BLaER1 (cell line): ENCODE measurements around the gene C1QL2.

Source experiments
- H3K27ac ChIP-seq: shearing (Covaris generic); formaldehyde crosslinking; 2 replicates; pipeline ENCODE4 v1.8.1; 2022
- H3K27me3 ChIP-seq: shearing (Covaris generic); formaldehyde crosslinking; 2 replicates; pipeline ENCODE4 v1.8.1; 2022
- H3K36me3 ChIP-seq: shearing (Covaris generic); formaldehyde crosslinking; 2 replicates; pipeline ENCODE4 v1.8.1; 2022
- H3K4me1 ChIP-seq: shearing (Covaris generic); formaldehyde crosslinking; 2 replicates; pipeline ENCODE4 v1.8.1; 2022
- H3K4me2 ChIP-seq: shearing (Covaris generic); formaldehyde crosslinking; 2 replicates; pipeline ENCODE4 v1.8.1; 2022
- H3K4me3 ChIP-seq: shearing (Covaris generic); formaldehyde crosslinking; 2 replicates; pipeline ENCODE4 v1.8.1; 2022
- H3K9ac ChIP-seq: shearing (Covaris generic); formaldehyde crosslinking; 2 replicates; pipeline ENCODE4 v1.8.1; 2022
- H3K9me3 ChIP-seq: shearing (Covaris generic); formaldehyde crosslinking; 2 replicates; pipeline ENCODE4 v1.8.1; 2022
- H4K20me1 ChIP-seq: shearing (Covaris generic); formaldehyde crosslinking; 2 replicates; pipeline ENCODE4 v1.8.1; 2022
- Cebpa-rat ChIP-seq: shearing (Covaris generic); IDR thresholded peaks from 2 replicates; pipeline ENCODE4 v1.8.1; 2022

Gene C1QL2

GRCh38 chr2:119197126-119197405 lies 38.5 kb upstream of the C1QL2 start:
- H3K4me1 ChIP-seq, result peaks cover 3% of the 10 kb centered on the region
- H3K4me2 ChIP-seq, result no peak overlapping the region

GRCh38 chr2:119196301-119197125 lies 38.0 kb upstream of the C1QL2 start:
- Histone ChIP-seq H3K36me3 (no peaks in the 10 kb centered on the region), H3K27ac (no peak overlapping the region), H3K4me1 (no peaks in the 10 kb centered on the region), H3K9me3 (no peaks in the 10 kb centered on the region), H3K4me2 (no peak overlapping the region), H3K9ac (no peak overlapping the region), H4K20me1 (no peaks in the 10 kb centered on the region), H3K4me3 (no peak overlapping the region), H3K27me3 (no peaks in the 10 kb centered on the region)
- TF ChIP-seq Cebpa-rat, result no peak

More at GRCh38 chr2:119197126-119197405, 38.5 kb upstream of the C1QL2 start:
- Histone ChIP-seq H3K27ac (no peak overlapping the region), H3K27me3 (no peaks in the 10 kb centered on the region), H3K4me3 (no peak overlapping the region), H3K9me3 (no peaks in the 10 kb centered on the region), H3K9ac (no peak overlapping the region), H3K36me3 (no peaks in the 10 kb centered on the region), H4K20me1 (no peaks in the 10 kb centered on the region)
- TF ChIP-seq Cebpa-rat, result no peak

GRCh38 chr2:119195887-119196286 lies 37.3 kb upstream of the C1QL2 start:
- H3K27ac ChIP-seq, result no peak overlapping the region

GRCh38 chr2:119195001-119195400 lies 36.5 kb upstream of the C1QL2 start:
- no peak overlapping the region for H3K9ac ChIP-seq
- H3K36me3 ChIP-seq, result no peaks in the 10 kb centered on the region
- H3K27ac ChIP-seq, result no peak overlapping the region
- no peaks in the 10 kb centered on the region for H3K4me1 ChIP-seq
- no peaks in the 10 kb centered on the region for H4K20me1 ChIP-seq
- TF ChIP-seq Cebpa-rat, result no peak
- no peak overlapping the region for H3K4me3 ChIP-seq
- no peaks in the 10 kb centered on the region for H3K9me3 ChIP-seq
- no peak overlapping the region for H3K4me2 ChIP-seq
- H3K27me3 ChIP-seq, result no peaks in the 10 kb centered on the region

More at GRCh38 chr2:119195887-119196286, 37.3 kb upstream of the C1QL2 start:
- H3K27me3 ChIP-seq, result no peaks in the 10 kb centered on the region
- H3K9ac ChIP-seq, result no peak overlapping the region
- H3K4me1 ChIP-seq, result no peaks in the 10 kb centered on the region
- no peak for TF ChIP-seq Cebpa-rat
- no peaks in the 10 kb centered on the region for H4K20me1 ChIP-seq
- H3K9me3 ChIP-seq, result no peaks in the 10 kb centered on the region
- H3K4me3 ChIP-seq, result no peak overlapping the region
- H3K4me2 ChIP-seq, result no peak overlapping the region
- H3K36me3 ChIP-seq, result no peaks in the 10 kb centered on the region

GRCh38 chr2:119192893-119193292 lies 34.3 kb upstream of the C1QL2 start:
- Histone ChIP-seq H4K20me1 (no peaks in the 10 kb centered on the region), H3K4me2 (no peak overlapping the region), H3K27ac (no peak overlapping the region), H3K36me3 (no peaks in the 10 kb centered on the region), H3K4me3 (no peak overlapping the region), H3K27me3 (no peaks in the 10 kb centered on the region), H3K9ac (no peak overlapping the region), H3K9me3 (no peaks in the 10 kb centered on the region), H3K4me1 (no peaks in the 10 kb centered on the region)
- no peak for TF ChIP-seq Cebpa-rat

- no peaks in the 10 kb centered on the region for H3K36me3 ChIP-seq
- H3K27me3 ChIP-seq, result no peaks in the 10 kb centered on the region
- no peak overlapping the region for H3K4me2 ChIP-seq
- H3K4me1 ChIP-seq, result no peaks in the 10 kb centered on the region
- TF ChIP-seq Cebpa-rat, result no peak
- no peak overlapping the region for H3K4me3 ChIP-seq
- no peaks in the 10 kb centered on the region for H3K9me3 ChIP-seq
- H4K20me1 ChIP-seq, result no peaks in the 10 kb centered on the region
- no peak overlapping the region for H3K9ac ChIP-seq
- no peak overlapping the region for H3K27ac ChIP-seq
Observed at GRCh38 chr2:119190321-119191111, 32.0 kb upstream of the C1QL2 start.

- Histone ChIP-seq H3K27ac (no peak overlapping the region), H4K20me1 (no peaks in the 10 kb centered on the region), H3K4me3 (no peak overlapping the region), H3K27me3 (no peaks in the 10 kb centered on the region), H3K4me2 (no peak overlapping the region), H3K9ac (no peak overlapping the region), H3K9me3 (no peaks in the 10 kb centered on the region), H3K4me1 (no peaks in the 10 kb centered on the region), H3K36me3 (no peaks in the 10 kb centered on the region)
- no peak for TF ChIP-seq Cebpa-rat
Observed at GRCh38 chr2:119184512-119184911, 26.0 kb upstream of the C1QL2 start.

- Histone ChIP-seq H3K9ac (no peak overlapping the region), H3K36me3 (no peaks in the 10 kb centered on the region), H3K4me1 (no peaks in the 10 kb centered on the region), H3K9me3 (no peaks in the 10 kb centered on the region), H3K4me2 (no peak overlapping the region), H3K27ac (no peak overlapping the region), H3K27me3 (no peaks in the 10 kb centered on the region), H4K20me1 (no peaks in the 10 kb centered on the region), H3K4me3 (no peak overlapping the region)
- no peak for TF ChIP-seq Cebpa-rat
Observed at GRCh38 chr2:119181791-119182445, 23.4 kb upstream of the C1QL2 start.

GRCh38 chr2:119181391-119181790 lies 22.8 kb upstream of the C1QL2 start:
- TF ChIP-seq Cebpa-rat, result no peak
- Histone ChIP-seq H3K9me3 (no peaks in the 10 kb centered on the region), H3K4me1 (no peaks in the 10 kb centered on the region), H3K4me3 (no peak overlapping the region), H3K36me3 (no peaks in the 10 kb centered on the region), H4K20me1 (no peaks in the 10 kb centered on the region), H3K4me2 (no peak overlapping the region), H3K27ac (no peak overlapping the region), H3K9ac (no peak overlapping the region), H3K27me3 (no peaks in the 10 kb centered on the region)

GRCh38 chr2:119180892-119181291 lies 22.3 kb upstream of the C1QL2 start:
- Histone ChIP-seq H3K27me3 (no peaks in the 10 kb centered on the region), H3K4me3 (no peak overlapping the region), H3K4me2 (no peak overlapping the region), H3K27ac (no peak overlapping the region), H4K20me1 (no peaks in the 10 kb centered on the region), H3K9ac (no peak overlapping the region), H3K4me1 (no peaks in the 10 kb centered on the region), H3K36me3 (no peaks in the 10 kb centered on the region), H3K9me3 (no peaks in the 10 kb centered on the region)
- TF ChIP-seq Cebpa-rat, result no peak
